NCI-H345 treated with DMSO at 0.1 percent for 48 hours (cell line): ENCODE measurements around the gene MTG2.

ENCODE experiments used
- DNase-seq: peaks from one replicate; lab custom pipeline; 2025; ENCODE audit not compliant: unreplicated experiment; lab: John Stamatoyannopoulos, UW

The MTG2 gene

DNA sequence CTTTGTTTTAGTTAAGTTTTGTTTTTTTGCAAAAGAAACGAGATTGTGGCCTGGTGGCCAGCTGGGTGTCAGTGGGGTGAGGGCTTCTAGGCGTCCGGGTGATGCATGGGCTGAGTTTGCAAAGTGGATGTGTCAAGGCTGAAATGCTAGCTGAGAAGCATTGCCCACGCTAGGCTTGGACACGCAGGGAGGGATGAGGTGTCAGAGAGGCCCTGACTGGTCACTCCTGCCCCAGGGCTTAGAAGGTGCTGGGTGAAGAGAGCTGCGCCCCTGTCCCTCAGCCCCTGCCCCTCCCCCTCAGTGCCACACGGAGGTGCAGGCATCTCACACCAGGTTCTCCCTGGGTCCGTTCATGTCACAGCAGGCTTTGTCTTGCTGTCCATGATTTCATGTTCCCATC lies 63.6 kb downstream of the MTG2 start:
- no peak for DNase-seq

DNA sequence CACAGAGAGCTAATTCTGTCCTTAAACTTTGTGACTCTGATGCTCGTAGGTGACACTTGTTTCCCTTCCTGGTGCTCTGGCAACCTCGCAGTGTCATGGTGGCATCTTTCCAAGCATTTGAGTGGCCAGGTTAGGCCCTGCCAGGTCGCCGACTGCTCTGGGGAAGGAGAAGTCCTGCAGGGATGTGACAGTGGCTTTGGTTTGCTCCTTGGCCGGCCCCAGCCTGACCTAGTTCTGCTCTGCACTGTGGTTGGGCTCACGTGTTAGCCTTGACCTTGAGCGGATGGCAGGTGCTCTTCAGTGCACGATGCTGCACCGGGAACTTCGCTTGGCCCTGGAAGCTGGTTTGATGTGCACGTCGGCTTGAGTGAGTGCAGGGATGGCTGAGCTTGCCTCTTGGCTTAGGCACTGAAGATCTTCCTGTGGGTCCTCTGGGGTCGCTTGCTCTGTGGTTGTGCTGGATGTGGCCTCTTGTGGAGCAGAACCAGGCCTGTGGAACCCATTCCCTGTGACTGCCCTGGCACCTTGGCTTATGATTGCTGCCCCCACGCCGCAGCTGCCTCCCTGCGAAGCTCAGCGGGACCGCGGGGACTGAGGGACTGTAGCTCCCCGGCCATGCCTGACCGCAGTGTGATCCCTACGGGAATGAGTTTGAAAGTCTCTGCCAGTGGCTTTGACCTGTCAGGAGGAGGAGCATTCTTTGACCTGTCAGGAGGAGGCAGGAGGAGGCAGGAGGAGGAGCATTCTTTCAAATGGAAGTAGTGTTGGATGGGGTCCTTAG lies 64.2 kb downstream of the MTG2 start:
- no peak for DNase-seq

DNA sequence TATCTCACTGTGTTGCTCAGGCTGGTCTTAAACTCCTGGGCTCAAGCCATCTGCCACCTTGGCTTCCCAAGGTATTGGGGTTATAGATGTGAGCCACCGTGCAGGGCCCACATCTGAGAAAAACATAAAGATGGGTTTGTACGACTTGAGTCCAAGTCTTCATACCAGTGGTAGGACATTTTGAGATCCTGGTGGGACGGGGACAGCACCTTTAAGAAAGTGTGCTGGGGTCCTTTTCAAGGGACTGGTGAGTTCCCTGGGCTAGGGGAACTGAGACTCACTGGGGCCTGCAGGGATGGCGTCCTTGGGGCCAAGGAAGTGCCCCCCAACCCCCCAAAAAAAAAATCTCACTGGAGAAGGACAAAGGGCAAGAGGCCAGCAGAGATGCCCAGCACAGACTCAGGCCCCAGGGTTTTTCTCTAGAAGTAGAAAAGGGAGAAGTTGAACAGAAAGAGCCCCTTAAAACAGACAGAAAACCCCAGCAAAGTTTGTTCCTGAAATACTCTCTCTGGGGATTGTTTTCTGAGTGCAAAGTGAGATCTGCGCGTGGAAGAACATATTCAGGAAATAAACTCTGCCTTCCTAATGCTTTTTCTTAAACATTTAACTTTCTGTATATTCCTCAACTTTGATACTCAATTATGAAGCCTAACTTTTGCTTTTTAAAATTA lies 66.2 kb downstream of the MTG2 start:
- no peak for DNase-seq

DNA sequence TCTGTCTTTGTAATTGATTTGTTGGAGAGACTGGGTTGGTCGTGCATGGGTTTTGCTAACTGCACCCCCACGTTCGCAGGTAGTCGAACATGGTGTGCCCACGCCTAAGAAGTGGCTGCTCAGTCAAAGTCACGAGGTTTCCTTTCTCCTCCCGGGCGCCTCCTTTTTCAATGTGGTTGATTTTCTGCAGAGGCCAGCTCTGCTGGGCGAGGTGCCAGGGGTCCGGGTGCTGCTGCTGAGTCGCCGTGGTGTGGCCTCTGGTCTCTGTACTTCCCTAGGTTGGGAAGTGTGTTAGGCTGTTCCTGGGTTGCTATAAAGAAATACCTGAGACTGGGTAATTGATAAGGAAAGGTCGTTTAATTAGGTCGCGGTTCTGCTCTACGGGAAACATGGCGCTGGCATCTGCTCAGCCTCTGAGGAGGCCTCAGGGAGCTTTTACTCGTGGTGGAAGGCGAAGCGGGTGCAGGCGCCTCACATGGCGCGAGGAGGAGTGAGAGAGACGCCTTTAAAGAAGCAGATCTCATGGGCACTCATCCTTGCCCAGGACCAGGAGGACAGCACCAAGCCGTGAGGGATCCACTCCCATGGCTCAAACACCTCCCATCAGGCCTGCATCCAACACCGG lies 69.6 kb downstream of the MTG2 start:
- DNase-seq = no peak
